Forelimb muscle (tissue), 1 donor: ENCODE results near the gene OMA1. TPM values are rescaled to one million over a fixed set of nuclear protein-coding genes. Genes with fewer than 3 reads are reported as not detected.

ENCODE experiments used
- DNase-seq: peaks from one replicate; pipeline ENCODE4 v3.0.0-alpha.2; 2013; ENCODE audit warnings: low read depth
- polyA plus RNA-seq: library from polyadenylated mRNA; unstranded; fragments of 120-200 nt; gene quantifications from one replicate; pipeline ENCODE4 v1.2.1, GENCODE V29; 2013; ENCODE audit not compliant: insufficient read length

Gene OMA1
- polyA plus RNA-seq, 1 donor: 14.8 TPM

GRCh38 chr1:58431901-58432620, 114.5 kb downstream of the OMA1 start:
- no peak for DNase-seq

Other genes starting within 250 kb of the OMA1 start
- 0.14 TPM for gene TACSTD2, start 30.5 kb upstream of the OMA1 start, polyA plus RNA-seq
- 28.3 TPM for gene MYSM1, start 153.3 kb upstream of the OMA1 start, polyA plus RNA-seq
- gene JUN, start 237.3 kb upstream of the OMA1 start, polyA plus RNA-seq: 154 TPM